Glomerular visceral epithelial cell (primary cell): ENCODE measurements around the gene BORCS6.

Source experiments
- DNase-seq: peaks from one replicate; pipeline ENCODE4 v3.0.0-alpha.2; 2016; ENCODE audit errors: extremely low spot score

Gene BORCS6

DNA sequence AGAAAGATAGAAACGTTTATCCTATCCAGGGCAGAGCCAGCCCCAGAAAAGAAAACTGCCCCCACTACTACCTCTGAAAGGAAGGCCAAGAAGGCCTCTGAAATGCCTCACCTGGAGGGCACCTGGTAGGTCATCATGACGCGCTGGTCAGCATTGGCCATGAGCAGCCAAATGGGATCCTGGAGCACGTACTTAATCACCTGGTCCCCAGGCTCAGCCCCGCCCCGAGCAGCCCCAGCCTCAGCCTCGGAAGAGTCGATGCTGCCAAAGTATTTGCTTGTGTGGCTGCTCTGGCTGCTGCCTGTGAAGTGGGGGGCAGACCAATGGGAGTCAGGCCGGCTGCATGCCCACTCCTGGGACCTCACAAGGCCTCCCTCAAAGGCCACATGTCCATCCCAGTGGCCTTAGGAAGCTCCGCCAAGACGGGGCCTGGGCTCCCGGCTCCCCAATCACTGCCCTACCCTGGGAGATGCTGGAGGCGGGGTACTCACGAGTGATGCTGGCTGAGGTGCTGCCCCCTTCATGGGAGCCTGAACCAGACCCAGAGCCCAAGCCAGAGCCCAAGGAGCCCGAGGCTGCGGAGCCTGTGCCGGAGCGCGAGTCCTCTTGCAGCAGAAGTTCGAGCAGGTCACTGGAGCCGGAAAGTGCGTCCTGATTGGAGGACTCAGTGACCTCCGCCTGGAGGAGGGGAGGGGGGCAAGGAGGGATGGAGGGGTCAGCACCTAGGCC lies 47.7 kb downstream of the BORCS6 start:
- DNase-seq, result no peak

DNA sequence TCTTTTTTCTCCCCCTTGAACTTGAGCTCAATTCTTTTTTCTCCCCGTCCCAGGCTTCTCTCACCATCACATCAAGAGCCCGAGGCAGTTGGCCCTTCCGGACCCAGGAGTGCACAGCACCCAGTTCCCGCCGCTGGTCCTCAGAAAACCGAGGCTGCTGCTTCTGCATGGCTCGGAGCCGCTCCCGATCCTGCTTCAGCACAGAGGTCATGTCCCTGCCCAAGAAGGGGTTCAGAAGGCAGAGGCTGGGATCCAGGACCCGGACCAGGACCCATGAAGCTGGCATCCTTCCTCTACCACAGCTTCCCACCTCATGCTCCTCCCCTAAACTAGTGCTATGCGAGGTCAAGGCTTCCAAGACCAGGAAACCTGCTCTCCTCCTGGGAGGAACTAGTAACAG lies 48.2 kb downstream of the BORCS6 start:
- no peak for DNase-seq

DNA sequence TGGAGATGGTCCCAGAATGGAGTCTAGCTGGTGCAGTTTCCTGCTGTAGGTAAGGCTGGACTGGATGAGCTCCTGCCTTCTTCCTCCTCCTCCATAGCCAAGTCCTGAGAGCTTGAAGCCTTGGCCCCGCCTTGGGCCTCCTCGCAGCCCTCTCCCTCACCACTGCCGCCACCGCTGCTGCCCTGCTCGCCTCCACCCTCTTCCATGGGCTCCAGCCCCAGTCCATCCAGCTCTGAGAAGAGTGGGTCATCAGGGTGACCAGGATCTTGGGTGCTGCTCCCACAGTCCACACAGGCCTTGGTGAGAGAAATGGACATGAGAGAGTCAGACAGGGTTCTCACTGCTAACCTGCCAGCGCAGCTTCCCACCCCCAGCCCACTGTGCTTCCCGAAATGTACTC lies 48.9 kb downstream of the BORCS6 start:
- DNase-seq, result no peak

DNA sequence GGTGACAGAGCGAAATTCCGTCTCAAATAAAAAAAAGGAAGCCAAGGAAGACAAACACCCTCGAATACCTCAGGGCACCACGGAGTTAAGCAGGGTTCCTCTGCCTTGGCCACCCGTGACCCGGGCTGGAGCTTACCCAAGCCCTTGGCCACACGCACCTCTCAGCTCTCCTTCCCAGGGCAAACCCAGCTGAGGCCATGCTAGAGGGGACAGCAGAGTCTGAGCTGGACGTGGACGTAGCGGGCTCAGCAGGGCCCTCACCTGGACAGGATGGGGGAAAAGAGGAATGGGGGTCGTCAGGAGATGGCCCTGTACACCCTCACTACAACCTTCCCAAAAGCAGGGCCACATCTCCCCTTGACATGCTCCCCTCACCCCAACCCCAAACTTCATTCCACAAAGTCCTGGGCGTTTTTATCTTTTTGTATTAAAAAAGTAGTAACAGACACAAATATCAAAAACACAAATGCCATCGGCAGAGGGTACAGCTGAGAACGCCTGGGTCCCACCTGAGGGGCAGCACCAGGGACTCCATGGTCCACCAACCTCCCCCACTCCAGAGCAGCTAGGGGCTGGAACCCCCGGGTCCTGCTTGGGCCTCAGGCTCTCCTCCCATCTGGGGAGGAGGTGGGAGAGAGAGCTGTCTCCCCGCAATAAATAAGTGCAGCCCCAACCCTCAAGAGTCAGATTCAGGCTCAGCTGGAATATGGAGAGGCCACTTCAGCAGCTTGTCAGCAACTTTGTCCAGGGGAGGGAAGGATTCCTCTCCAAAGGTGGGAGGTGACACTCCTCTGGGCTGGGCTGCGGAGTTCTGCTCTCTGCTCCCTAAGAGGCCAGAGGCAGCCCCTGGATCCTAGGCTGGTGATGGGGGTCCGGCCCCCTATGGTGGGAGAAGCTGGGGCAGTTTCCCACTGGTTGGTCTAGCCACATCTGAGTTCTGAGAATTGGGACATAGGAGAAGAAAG lies 49.6 kb downstream of the BORCS6 start:
- no peak for DNase-seq

DNA sequence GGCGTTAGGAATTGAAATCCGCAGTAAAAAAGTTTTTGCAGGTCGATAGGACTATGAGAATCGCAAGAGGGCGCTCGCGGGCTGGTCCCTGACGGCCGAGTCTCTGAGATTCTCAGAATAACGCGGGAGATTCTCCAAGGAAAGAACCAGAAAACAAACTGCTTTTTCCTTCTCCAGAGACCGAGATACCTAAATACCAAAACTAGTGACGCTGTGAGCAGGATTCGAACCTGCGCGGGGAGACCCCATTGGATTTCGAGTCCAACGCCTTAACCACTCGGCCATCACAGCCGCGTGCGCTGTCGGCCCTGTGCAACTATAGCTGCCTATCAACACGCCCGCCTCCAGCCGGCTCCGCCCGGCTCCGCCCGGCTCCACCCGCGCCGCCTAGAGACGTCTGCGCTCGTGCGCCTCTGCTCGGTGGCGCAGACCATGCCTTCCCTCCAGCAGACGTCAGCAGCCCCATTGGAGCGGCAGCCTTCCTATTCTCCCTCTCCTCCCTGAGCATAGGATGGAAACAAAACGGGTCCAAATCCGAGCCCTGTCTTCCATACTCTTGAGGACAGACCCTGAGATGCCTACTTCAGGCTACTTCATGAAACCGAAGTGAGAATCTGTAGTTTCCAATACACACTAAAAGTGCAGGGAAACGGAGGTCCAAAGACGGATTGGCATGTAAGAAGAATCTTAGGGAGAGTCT lies 51.2 kb downstream of the BORCS6 start:
- DNase-seq, result peak; percentile 99

DNA sequence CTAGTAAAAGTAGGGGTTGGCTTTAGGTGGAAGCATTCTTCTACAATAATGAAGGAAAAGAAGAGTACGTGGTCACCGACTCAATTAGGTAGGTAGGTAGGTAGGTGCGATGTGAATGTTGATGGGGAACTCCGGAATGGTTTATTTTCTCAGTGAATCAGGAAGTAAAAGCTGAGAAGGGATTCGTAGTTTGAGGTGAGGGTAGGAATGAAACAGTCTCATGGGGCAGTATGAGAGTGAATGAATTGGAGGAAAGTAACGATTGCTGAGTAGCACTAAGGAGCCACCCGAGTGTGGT lies 51.7 kb downstream of the BORCS6 start:
- peak; percentile 25 for DNase-seq
